Endothelial cell of umbilical vein (primary cell): ENCODE results near the gene CD55. TPM values are rescaled to one million over a fixed set of nuclear protein-coding genes. Genes with fewer than 3 reads are reported as not detected.

Experiments
- BruUV-seq: library from RNA; stranded (reverse); fragments of 400-500 nt; replicated peaks from 2 replicates; lab custom pipeline; 2021; lab: Mats Ljungman, UMichigan
- CTCF ChIA-PET: fragments of 300-600, 350-600 bp; sonication (Branson Sonifier 250); formaldehyde crosslinking; loops from one replicate; lab custom pipeline; 2021; ENCODE audit warnings: antibody characterized with exemption, inconsistent platforms; lab: Charles Lee
- POLR2A ChIA-PET: fragments of 300-600, 350-600 bp; sonication (Branson Sonifier 250); formaldehyde crosslinking; loops from one replicate; lab custom pipeline; 2021; ENCODE audit warnings: antibody characterized with exemption, inconsistent platforms; lab: Charles Lee
- DNase-seq: peaks from one replicate; pipeline ENCODE4 v3.0.0-alpha.2; 2011; ENCODE audit warnings: low read depth, low spot score
- FAIRE-seq: peaks from 2 replicates; lab custom pipeline; 2011; peaks lifted over from hg19 to GRCh38; lab: Jason Lieb, UNC
- H2AFZ ChIP-seq: 2 replicates; pipeline ENCODE4 v1.6.0; 2012; ENCODE audit warnings: low read depth, low read length, control low read depth, inconsistent platforms
- H3K27ac ChIP-seq: 2 replicates; pipeline ENCODE4 v1.5.1; 2011; ENCODE audit warnings: low read depth, mild to moderate bottlenecking, control low read depth, low read length, moderate library complexity; ENCODE audit not compliant: insufficient read depth
- H3K27me3 ChIP-seq, 2 experiments: 2 replicates each; pipeline versions ENCODE4 v1.6.0 to v1.6.1; 2011; ENCODE audit warnings: low read length in 2 of 2, mixed read lengths in 1 of 2; ENCODE audit not compliant: control insufficient read depth in 2 of 2, insufficient read depth in 2 of 2
- H3K36me3 ChIP-seq, 2 experiments: 2 replicates in 1 of 2; 3 replicates in 1 of 2; pipeline ENCODE4 v1.5.1; 2011; ENCODE audit warnings: low read length in 2 of 2, mild to moderate bottlenecking in 1 of 2, moderate library complexity in 1 of 2; ENCODE audit not compliant: control insufficient read depth in 2 of 2, insufficient read depth in 2 of 2; ENCODE audit errors: extremely low read depth in 1 of 2
- H3K4me1 ChIP-seq: 3 replicates; pipeline ENCODE4 v1.5.1; 2011; ENCODE audit warnings: mild to moderate bottlenecking, low read length; ENCODE audit not compliant: control insufficient read depth, insufficient read depth; ENCODE audit errors: extremely low read depth
- H3K4me2 ChIP-seq: 2 replicates; pipeline ENCODE4 v1.6.1; 2011; ENCODE audit warnings: low read length, control low read depth, mixed read lengths; ENCODE audit not compliant: insufficient read depth
- H3K4me3 ChIP-seq, 3 experiments: fragments of 200-600 bp in 1 of 3; sonication (generic), shearing (Covaris generic) in 1 of 3; replicated peaks in 1 of 3; 2 replicates each; pipeline ENCODE4 v1.5.1; 2011 to 2016; ENCODE audit warnings: control low read depth in 3 of 3, low read length in 3 of 3, mild to moderate bottlenecking in 2 of 3, inconsistent platforms in 1 of 3, low read depth in 1 of 3, moderate library complexity in 1 of 3; ENCODE audit not compliant: insufficient read depth in 1 of 3
- H3K79me2 ChIP-seq: 2 replicates; pipeline ENCODE4 v1.6.0; 2012; ENCODE audit warnings: low read length, inconsistent platforms; ENCODE audit not compliant: control insufficient read depth, insufficient read depth
- H3K9ac ChIP-seq: replicated peaks from 2 replicates; pipeline ENCODE3; 2011; ENCODE audit warnings: low read length, control low read depth; ENCODE audit not compliant: insufficient read depth; ENCODE audit errors: extremely low read depth
- H3K9me1 ChIP-seq: replicated peaks from 3 replicates; pipeline ENCODE4 v1.6.0; 2011; ENCODE audit warnings: mild to moderate bottlenecking, low read length; ENCODE audit not compliant: control insufficient read depth, insufficient read depth; ENCODE audit errors: extremely low read depth
- H3K9me3 ChIP-seq: replicated peaks from 2 replicates; pipeline ENCODE4 v1.5.1; 2012; ENCODE audit warnings: low read length, inconsistent platforms; ENCODE audit not compliant: control insufficient read depth, insufficient read depth
- H4K20me1 ChIP-seq: replicated peaks from 2 replicates; pipeline ENCODE3; 2011; ENCODE audit warnings: mild to moderate bottlenecking, low read length; ENCODE audit not compliant: control insufficient read depth, insufficient read depth; ENCODE audit errors: extremely low read depth
- CTCF ChIP-seq, 2 donors: IDR thresholded peaks; 1 replicate in 1 of 2; 2 replicates in 1 of 2; pipeline ENCODE4 v1.5.1; 2011; ENCODE audit warnings: low read length in 2 of 2, mild to moderate bottlenecking in 2 of 2, moderate library complexity in 2 of 2, control low read depth in 1 of 2, inconsistent platforms in 1 of 2, low read depth in 1 of 2; ENCODE audit not compliant: insufficient read depth in 1 of 2; ENCODE audit errors: extremely low read depth in 1 of 2
- EZH2 ChIP-seq: IDR thresholded peaks from 2 replicates; pipeline ENCODE4 v1.6.1; 2012; ENCODE audit warnings: borderline replicate concordance, low read depth, mild to moderate bottlenecking, moderate library complexity, low read length, inconsistent platforms; ENCODE audit not compliant: severe bottlenecking
- FOS ChIP-seq: IDR thresholded peaks from 2 replicates; pipeline ENCODE4 v1.6.1; 2011; ENCODE audit warnings: mild to moderate bottlenecking, low read length, moderate library complexity, borderline replicate concordance; ENCODE audit not compliant: insufficient read depth
- GATA2 ChIP-seq: IDR thresholded peaks from 2 replicates; pipeline ENCODE4 v1.7.0; 2011; ENCODE audit warnings: low read depth, mild to moderate bottlenecking, moderate library complexity, mixed read lengths, low read length; ENCODE audit not compliant: insufficient read length, insufficient read depth
- JUN ChIP-seq: IDR thresholded peaks from 2 replicates; pipeline ENCODE4 v1.6.1; 2011; ENCODE audit warnings: borderline replicate concordance, low read depth; ENCODE audit not compliant: insufficient read length, insufficient read depth
- MAX ChIP-seq: IDR thresholded peaks from 2 replicates; pipeline ENCODE4 v1.6.1; 2011; ENCODE audit not compliant: insufficient read depth, insufficient read length
- MYC ChIP-seq: IDR thresholded peaks from one replicate; pipeline ENCODE4 v1.6.1; 2011; ENCODE audit warnings: mild to moderate bottlenecking, low read depth, low read length
- POLR2A ChIP-seq: IDR thresholded peaks from 2 replicates; pipeline ENCODE4 v1.6.1; 2012; ENCODE audit warnings: low read depth, mild to moderate bottlenecking, control low read depth, low read length
- POLR2AphosphoS5 ChIP-seq: IDR thresholded peaks from 2 replicates; pipeline ENCODE4 v1.6.1; 2012; ENCODE audit warnings: low read depth, mild to moderate bottlenecking, control low read depth, low read length, moderate library complexity; ENCODE audit not compliant: insufficient read depth
- dilution Hi-C: fragments of 300-500 bp; cut with MboI; formaldehyde crosslinking; loops from one replicate; pipeline ENCODE4 v1.15.0; 2019; ENCODE audit warnings: low sequenced_read_pairs; ENCODE audit not compliant: extremely low pct_ligation_motif_present
- intact Hi-C: fragments of 100-400 bp; cut with micrococcal nuclease; formaldehyde crosslinking; loops from one replicate; pipeline ENCODE4 v1.10.0; 2022
- polyA plus RNA-seq, 4 experiments: library from polyadenylated mRNA; depleted of rRNA in 3 of 4; stranded (reverse) in 3 of 4; unstranded in 1 of 4; fragments of >200 nt; gene quantifications; 2 replicates each; pipeline versions ENCODE4 v1.2.1 to v1.2.3, GENCODE V29; 2011 to 2012; ENCODE audit warnings: missing spikeins in 1 of 4
- total RNA-seq: library from RNA; stranded (reverse); gene quantifications from 2 replicates; pipeline ENCODE4 v1.2.3, GENCODE V29; 2021

Gene CD55
- total and polyA plus RNA-seq, 2 donors (not counting 3 experiments of a cell fraction or from before 2014, with no cell fraction given) = 111 to 179 TPM

- Histone ChIP-seq H3K4me3 (no peak overlapping the region), H3K79me2 (peaks cover 12% of the 10 kb centered on the region), H3K9ac (no peak overlapping the region), H3K36me3 (no peaks in the 10 kb centered on the region), H2AFZ (no peak overlapping the region), H3K4me1 (peaks cover 5% of the 10 kb centered on the region), H4K20me1 (no peaks in the 10 kb centered on the region), H3K4me2 (no peak overlapping the region), H3K27me3 (no peaks in the 10 kb centered on the region), H3K9me3 (no peaks in the 10 kb centered on the region), H3K9me1 (no peaks in the 10 kb centered on the region), H3K27ac (no peak overlapping the region)
- dilution Hi-C loops (no loop called here), intact Hi-C loops (no loop called here)
- no peak for FAIRE-seq
- ChIA-PET POLR2A (no interaction called here), CTCF (no interaction called here)
- TF ChIP-seq POLR2AphosphoS5 (no peak), GATA2 (no peak), JUN (no peak), MYC (no peak), EZH2 (no peak)
- DNase-seq = no peak
- no TSS peak for BruUV-seq
Observed at GRCh38 chr1:207318072-207318619, 3.3 kb upstream of the CD55 start.

GRCh38 chr1:207319199-207319598 is 2.3 kb upstream of the CD55 start:
- ChIA-PET POLR2A (interaction anchor here (0.7 kb wide), 1 partner anchor 283 kb away, joined by 3 read pairs; no protein-coding TSS in a partner anchor), CTCF (interaction anchor here (0.9 kb wide), 1 partner anchor 15 kb away, joined by 5 read pairs; no protein-coding TSS in a partner anchor)
- Histone ChIP-seq H3K9me3 (no peaks in the 10 kb centered on the region), H3K4me3 (no peak overlapping the region), H3K27ac (no peak overlapping the region), H3K4me2 (no peak overlapping the region), H3K79me2 (peaks cover 22% of the 10 kb centered on the region), H3K9ac (no peak overlapping the region), H2AFZ (no peak overlapping the region), H3K9me1 (no peaks in the 10 kb centered on the region), H3K4me1 (peaks cover 15% of the 10 kb centered on the region), H3K36me3 (peaks cover 0 to 2% of the 10 kb centered on the region in 2 experiments), H3K27me3 (no peaks in the 10 kb centered on the region), H4K20me1 (no peaks in the 10 kb centered on the region)
- intact Hi-C loops = no loop called here
- no TSS peak for BruUV-seq
- dilution Hi-C loops = no loop called here
- TF ChIP-seq MAX (no peak), POLR2A (no peak), GATA2 (no peak), CTCF (IDR thresholded peaks at IDR 0.05; ENCODE audit: extremely low read depth in 1 of 2, insufficient read depth in 1 of 2, low read depth in 1 of 2, low read length in 2 of 2) (no peak), MYC (no peak), EZH2 (no peak), FOS (no peak), JUN (no peak), POLR2AphosphoS5 (no peak)
- no peak for DNase-seq
- FAIRE-seq = no peak
